HL-60 (cell line): ENCODE results near the gene SP8.

Source experiments
- GABPA ChIP-seq: IDR thresholded peaks from 2 replicates; pipeline ENCODE4 v1.6.1; 2012; ENCODE audit warnings: low read depth
- POLR2AphosphoS5 ChIP-seq: IDR thresholded peaks from 2 replicates; pipeline ENCODE4 v1.6.1; 2012; ENCODE audit warnings: low read depth
- TF ChIP-seq, protein P1 (sequence below): IDR thresholded peaks from one replicate; pipeline ENCODE4 v1.5.1; 2011; ENCODE audit warnings: low read length, control low read depth, inconsistent platforms; ENCODE audit not compliant: insufficient read depth

DNA sequence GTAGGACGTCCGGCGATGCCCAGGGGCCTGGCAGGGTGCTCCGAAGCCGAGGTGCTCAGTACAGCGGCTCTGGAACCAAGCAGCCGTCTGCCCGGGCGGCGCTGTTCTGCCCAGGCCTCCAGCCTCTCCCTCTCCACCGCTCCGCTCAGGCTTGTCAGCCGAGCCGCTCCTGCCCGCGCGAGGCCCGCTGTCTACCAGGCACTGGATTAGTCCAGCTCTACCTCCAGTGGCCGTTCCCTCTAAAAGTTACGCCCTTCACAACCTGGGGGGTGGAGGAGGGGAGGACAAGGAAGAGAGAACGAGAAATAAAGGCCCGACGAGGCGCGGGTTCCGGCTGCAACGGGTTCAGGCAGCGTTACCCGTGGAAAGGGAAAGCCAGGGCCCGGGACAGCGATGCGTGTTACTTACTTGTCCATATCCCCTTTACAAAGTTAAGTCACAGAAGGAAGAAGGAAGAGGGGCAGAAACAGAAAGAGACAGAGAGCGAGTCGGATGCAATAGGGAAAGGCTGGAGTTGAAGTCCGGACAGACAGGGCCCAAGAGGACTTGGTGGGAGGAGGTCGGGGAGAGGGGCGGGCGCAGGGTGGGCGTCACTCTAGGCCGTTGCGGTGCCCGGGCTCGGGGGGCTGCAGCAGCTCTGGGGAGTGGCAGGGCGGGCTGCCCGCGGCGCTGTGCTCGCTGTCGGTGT lies 2.8 kb downstream of the SP8 start:
- TF ChIP-seq, protein P1, sequence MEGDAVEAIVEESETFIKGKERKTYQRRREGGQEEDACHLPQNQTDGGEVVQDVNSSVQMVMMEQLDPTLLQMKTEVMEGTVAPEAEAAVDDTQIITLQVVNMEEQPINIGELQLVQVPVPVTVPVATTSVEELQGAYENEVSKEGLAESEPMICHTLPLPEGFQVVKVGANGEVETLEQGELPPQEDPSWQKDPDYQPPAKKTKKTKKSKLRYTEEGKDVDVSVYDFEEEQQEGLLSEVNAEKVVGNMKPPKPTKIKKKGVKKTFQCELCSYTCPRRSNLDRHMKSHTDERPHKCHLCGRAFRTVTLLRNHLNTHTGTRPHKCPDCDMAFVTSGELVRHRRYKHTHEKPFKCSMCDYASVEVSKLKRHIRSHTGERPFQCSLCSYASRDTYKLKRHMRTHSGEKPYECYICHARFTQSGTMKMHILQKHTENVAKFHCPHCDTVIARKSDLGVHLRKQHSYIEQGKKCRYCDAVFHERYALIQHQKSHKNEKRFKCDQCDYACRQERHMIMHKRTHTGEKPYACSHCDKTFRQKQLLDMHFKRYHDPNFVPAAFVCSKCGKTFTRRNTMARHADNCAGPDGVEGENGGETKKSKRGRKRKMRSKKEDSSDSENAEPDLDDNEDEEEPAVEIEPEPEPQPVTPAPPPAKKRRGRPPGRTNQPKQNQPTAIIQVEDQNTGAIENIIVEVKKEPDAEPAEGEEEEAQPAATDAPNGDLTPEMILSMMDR: no peak
- TF ChIP-seq POLR2AphosphoS5 (no peak), GABPA (no peak)
